ENCODE measurements around the gene MYO5B.

GRCh38 chr18:50201476-50202018 lies 6.6 kb upstream of the MYO5B start:
- TF ChIP-seq POLR2A (IDR thresholded peaks at IDR 0.05; ENCODE audit: extremely low read depth, insufficient read length) (no peak), MAX (IDR thresholded peaks at IDR 0.05; ENCODE audit: low read depth, low read length) (no peak)
- TF ChIP-seq, protein P1, sequence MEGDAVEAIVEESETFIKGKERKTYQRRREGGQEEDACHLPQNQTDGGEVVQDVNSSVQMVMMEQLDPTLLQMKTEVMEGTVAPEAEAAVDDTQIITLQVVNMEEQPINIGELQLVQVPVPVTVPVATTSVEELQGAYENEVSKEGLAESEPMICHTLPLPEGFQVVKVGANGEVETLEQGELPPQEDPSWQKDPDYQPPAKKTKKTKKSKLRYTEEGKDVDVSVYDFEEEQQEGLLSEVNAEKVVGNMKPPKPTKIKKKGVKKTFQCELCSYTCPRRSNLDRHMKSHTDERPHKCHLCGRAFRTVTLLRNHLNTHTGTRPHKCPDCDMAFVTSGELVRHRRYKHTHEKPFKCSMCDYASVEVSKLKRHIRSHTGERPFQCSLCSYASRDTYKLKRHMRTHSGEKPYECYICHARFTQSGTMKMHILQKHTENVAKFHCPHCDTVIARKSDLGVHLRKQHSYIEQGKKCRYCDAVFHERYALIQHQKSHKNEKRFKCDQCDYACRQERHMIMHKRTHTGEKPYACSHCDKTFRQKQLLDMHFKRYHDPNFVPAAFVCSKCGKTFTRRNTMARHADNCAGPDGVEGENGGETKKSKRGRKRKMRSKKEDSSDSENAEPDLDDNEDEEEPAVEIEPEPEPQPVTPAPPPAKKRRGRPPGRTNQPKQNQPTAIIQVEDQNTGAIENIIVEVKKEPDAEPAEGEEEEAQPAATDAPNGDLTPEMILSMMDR (IDR thresholded peaks at IDR 0.05; ENCODE audit: low read depth, low read length) = no peak

All from NB4 (cell line).